Mesenteric fat pad (tissue), 1 donor: ENCODE data around the gene EHHADH. TPM values are rescaled to one million over a fixed set of nuclear protein-coding genes. Genes with fewer than 3 reads are reported as not detected.

Experiments
- DNase-seq: peaks from one replicate; pipeline ENCODE4 v3.0.0-alpha.2; 2020; ENCODE audit warnings: low spot score
- total RNA-seq: library from RNA; stranded (reverse); fragmentation: NEBNext Ultra II Directional; extraction: Animal tissue kit (Norgen Biotek cat#: 25700); gene quantifications from one replicate; pipeline ENCODE4 v1.2.1, GENCODE V29; 2021
- donor health status: DM: yes; HTN: yes; CAD: no.

The EHHADH gene
- total RNA-seq, 1 donor from 2014 or later = 33.0 TPM

- DNase-seq = no peak
Observed at GRCh38 chr3:185199671-185200070, 54.2 kb downstream of the EHHADH start.

GRCh38 chr3:185199206-185199605 lies 54.6 kb downstream of the EHHADH start:
- DNase-seq = no peak

GRCh38 chr3:185197068-185197467 lies 56.8 kb downstream of the EHHADH start:
- DNase-seq = no peak

- DNase-seq = no peak
Observed at GRCh38 chr3:185195652-185196051, 58.2 kb downstream of the EHHADH start.

GRCh38 chr3:185188816-185189215 lies 65.0 kb downstream of the EHHADH start:
- DNase-seq = no peak

GRCh38 chr3:185187391-185187790 lies 66.5 kb downstream of the EHHADH start:
- DNase-seq = no peak

- DNase-seq = no peak
Observed at GRCh38 chr3:185176750-185177359, 77.0 kb downstream of the EHHADH start.

DNA sequence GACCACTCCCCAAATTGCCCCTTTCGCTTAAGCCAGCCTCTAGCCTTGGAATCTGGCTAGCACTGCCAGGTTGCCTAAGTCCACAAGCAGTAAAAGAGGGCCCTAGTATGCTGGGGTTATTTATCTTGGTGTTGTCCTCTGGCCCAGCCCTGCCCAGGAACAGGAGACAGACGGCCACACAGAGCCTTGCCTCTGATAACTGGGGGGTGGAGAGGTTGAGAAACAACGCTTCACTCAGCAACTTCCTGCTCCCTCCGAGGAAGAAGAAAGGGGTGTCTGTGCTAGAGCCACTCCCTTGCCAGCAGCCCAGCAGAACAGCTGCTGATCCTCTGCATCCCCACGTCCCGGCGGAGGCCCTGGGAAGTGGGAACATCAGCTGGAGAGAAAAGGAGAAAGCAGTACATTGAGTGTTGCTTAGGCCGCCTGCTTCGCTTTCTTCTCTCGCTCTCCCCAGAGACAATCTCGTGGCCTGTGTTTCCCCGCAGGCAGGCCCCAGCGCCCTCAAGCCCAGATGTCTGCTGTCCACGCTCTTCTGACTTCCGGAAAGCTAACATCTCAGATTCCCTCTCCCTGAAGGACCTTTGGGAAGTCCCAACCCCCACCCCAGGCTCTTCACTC lies 78.4 kb downstream of the EHHADH start:
- DNase-seq = no peak

DNA sequence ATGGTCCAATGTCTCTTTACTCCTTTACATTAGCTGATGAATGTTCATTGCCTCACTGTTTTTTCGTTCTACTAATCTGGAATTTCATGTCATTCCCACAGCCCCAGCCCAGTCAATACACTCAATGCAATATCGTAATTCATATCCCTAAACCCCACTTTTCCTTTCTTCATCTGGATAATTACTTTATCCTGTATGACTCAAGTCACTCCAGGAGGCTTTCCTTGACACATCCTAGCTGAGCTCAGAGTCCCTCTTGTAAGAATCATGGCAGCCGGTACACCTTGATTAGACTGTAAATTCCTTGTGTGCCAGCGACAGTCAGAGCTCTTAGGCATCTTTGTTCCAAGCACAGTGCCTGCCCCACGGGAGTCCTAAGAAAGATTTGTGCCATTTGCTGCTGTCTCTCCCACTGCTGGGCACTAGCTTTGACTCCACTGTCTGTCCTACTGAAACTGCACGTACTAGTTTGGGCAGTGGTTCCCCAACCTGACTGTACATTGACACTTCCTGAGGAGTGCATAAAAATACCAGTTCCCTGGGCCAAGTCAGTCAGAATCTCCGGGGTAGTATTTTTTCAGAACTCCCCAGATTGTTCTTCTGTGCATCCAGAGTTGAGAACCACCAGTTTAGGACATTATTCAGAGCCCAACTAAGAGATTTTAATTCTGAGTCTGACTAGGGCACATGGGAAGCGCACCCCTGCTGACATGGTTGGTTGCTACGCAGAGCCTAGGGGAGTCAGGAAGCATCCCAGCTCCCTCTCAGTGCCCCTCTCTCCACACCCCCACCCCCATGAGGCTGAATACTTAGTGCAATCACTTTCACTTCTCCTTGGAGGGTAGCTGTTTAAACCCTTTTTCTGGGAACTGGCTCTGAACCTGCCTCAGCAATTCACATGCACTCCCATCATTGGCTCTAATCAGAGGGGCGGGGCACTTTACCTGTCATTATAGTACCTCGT lies 81.5 kb downstream of the EHHADH start:
- DNase-seq = no peak

DNA sequence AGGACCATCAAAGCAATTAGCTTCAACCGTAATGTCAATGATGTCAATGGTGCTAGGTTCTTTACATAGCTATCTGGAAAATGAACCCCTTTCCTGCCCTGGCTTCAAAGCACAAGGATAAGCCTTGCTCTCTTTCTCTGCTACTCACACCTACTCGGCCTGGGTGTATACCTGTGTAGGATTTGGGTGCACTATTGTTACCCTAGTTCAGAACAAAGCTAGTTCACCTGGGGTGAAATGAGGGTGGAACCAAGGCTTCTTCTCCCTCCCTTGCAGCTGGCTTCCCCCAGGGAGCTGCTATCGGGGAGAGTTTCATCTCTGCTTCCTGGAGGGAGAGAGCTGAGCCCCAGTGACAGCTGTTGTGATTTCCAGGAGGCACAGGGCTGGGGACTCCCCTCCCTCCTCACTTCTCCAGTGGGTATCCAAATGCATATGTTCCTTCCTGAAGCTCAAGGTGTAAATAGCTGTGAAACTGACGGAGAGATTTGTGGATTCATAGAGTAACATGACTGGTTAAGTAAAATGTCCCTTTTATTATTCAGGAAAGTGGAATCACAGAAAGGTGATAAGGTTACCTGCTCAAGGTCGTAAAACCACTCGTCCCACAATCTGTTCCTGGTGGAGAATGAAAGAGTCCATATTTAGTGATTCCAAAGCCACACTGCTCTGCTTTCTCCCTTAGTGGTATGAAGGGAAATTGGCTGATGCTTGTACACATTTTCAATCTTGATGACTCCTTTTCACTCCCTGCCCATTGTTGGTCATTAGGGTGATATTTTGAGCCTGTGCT lies 89.2 kb downstream of the EHHADH start:
- no peak for DNase-seq

DNA sequence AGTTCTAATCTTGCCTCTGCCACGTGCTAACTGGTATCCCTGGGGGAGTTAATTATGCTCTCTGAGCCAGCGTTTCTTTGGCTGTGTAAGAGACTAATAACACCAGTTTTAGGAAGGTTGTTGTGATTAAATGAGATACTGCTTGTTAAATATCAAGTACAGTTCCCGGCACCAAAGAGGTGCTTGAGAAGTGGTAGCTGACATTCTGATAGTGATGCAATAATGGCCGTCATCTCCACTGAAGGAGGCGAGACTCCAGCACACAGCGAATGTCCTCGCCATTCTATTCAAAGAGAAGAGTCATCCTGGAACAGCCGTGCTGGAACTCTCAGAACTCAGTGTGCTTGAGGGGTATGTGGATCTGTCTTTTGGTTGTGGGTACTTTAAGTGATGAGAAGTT lies 91.2 kb downstream of the EHHADH start:
- no peak for DNase-seq

DNA sequence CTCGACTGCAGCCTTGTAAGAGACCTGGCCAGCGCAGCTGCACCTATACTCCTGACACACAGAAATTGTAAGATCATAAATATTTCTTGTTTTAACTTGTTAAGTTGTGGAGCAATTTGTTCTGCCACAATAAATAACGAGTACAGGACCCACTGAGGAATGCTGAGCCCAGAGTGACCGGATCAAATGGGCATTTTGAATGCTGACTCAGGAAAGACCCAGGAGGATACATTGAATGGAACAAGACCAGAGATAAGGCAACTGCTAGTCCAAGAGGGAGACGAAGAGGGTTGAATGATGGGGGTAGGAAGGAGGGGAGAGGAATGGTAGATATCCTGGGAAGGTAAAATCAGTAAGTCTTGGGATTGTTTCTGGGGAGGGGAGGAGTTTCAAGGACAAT lies 92.1 kb downstream of the EHHADH start:
- DNase-seq = no peak

- no peak for DNase-seq
Observed at GRCh38 chr3:185157347-185157746, 96.5 kb downstream of the EHHADH start.

- DNase-seq = no peak
Observed at GRCh38 chr3:185155678-185156077, 98.2 kb downstream of the EHHADH start.

DNA sequence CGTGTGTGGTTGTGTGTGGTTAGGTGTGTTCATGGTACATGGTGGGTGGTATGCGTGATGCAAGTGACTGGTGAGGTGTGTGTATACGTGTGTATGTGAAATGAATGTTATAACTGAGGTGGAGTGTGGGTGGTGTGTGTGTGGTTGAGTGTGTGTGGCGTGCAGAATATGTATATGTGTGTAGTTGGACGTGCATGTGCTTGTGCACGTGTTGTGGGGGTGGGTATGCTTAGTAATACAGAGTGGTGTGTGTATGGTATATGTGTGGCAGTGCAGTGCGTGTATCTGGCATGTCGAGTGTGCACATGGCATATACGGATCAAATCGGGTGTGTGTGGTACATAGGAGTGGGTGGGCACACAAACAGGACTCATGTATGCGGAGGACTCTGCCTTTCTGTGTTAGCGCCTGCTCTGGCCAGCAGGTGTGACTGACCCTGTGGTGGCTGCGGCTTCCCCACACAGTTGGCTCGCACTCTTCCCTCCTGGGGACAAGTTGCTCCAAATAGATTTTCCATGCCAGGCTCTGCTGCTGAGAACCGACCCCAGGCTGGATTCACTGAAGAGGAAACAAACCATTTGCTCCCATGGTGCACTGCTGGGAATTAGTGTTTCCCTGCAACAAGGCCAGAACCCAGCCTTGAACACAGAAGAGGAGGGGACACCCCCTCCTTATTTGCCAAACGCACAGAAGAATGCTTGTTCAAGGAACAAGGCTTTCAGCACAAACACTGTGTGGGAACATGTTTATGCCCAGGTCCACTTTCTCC lies 99.8 kb downstream of the EHHADH start:
- DNase-seq = no peak

GRCh38 chr3:185153171-185153771 lies 100.6 kb downstream of the EHHADH start:
- DNase-seq = no peak

DNA sequence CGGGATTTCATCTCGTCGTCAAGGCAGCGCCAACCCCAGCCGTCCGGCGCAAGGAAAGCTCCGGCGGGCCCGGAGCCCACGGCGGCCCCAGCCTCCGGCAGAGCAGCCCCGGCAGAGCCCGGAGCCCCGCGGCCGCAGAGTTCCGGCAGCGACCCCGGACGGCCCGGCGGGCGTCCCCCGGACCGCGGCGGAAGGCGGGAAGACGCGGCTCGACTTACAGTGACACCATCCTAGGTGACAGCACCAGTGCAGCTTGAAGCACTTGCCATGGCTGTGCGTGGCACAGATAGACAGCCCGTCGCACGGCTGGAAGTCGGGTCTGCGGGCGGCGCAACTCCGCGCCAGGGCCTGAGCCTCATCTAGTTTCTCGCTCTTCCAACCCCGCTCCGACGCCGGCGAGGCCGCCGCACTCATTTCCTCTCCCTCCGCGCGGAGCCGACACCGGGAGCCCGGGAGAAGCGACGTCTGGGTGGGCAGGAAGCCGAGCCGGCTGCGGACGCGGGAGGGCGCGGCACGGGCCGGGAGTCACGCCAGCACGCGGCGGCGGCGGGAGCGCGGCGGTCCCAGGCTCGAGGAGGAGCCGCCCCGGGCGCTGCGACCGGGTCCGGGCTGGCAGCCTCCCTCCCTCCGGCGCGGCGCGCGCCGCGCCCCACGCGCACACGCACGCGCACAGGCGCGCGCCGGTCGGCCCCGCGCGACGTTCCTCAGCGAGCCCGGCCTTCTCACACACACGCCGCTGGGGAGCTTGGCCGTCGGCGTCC lies 101.3 kb downstream of the EHHADH start, which contains the start of gene C3orf70:
C3orf70 (minus strand) TSS at position 651 of the 761 bp plus-strand sequence; CDS start at position 414, 237 bp downstream.
- DNase-seq = no peak

GRCh38 chr3:185151964-185152409 lies 101.9 kb downstream of the EHHADH start:
- no peak for DNase-seq
